Measurements from ENCODE around the gene NOL4L. TPM values are rescaled to one million over a fixed set of nuclear protein-coding genes. Genes with fewer than 3 reads are reported as not detected.

NOL4L gene
- total and polyA plus RNA-seq, 9 donors = 3.3 to 17.1 (median 10.6) TPM

DNA sequence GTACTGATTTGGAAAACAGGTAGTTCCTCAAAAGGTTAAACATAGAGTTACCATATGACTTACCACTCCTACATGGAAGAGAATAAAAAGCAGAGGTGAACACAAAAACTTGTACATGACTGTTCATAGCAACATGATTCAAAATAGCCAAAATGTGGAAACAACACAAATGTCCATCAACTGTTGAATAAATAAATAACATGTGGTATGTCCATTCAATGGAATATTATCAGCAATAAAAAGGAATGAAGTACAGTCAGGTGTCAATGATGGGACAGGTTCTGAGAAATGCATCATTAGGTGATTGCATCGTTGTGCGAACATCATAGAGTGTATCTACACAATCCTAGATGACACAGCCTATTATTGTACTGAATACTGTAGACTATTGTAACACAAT lies 35.3 kb downstream of the NOL4L start:
- intact Hi-C loops (cut with DNase I) = no loop called here
- H3K4me3 ChIP-seq = no peak overlapping the region
- no peaks in the 10 kb centered on the region for H3K4me1 ChIP-seq (ENCODE audit: insufficient read depth)
- no peaks in the 10 kb centered on the region for H3K36me3 ChIP-seq
- H3K27ac ChIP-seq = no peak overlapping the region
- H3K27me3 ChIP-seq = no peaks in the 10 kb centered on the region
- no peak for DNase-seq
- no peaks in the 10 kb centered on the region for H3K9me3 ChIP-seq
- TF ChIP-seq EP300 (IDR thresholded peaks at IDR 0.05) = no peak
- TF ChIP-seq, protein P1, sequence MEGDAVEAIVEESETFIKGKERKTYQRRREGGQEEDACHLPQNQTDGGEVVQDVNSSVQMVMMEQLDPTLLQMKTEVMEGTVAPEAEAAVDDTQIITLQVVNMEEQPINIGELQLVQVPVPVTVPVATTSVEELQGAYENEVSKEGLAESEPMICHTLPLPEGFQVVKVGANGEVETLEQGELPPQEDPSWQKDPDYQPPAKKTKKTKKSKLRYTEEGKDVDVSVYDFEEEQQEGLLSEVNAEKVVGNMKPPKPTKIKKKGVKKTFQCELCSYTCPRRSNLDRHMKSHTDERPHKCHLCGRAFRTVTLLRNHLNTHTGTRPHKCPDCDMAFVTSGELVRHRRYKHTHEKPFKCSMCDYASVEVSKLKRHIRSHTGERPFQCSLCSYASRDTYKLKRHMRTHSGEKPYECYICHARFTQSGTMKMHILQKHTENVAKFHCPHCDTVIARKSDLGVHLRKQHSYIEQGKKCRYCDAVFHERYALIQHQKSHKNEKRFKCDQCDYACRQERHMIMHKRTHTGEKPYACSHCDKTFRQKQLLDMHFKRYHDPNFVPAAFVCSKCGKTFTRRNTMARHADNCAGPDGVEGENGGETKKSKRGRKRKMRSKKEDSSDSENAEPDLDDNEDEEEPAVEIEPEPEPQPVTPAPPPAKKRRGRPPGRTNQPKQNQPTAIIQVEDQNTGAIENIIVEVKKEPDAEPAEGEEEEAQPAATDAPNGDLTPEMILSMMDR (IDR thresholded peaks at IDR 0.05) = no peak
- TF ChIP-seq POLR2A (IDR thresholded peaks at IDR 0.05) = no peak
- WGBS, 3 donors = 95 to 99% (median 97%) methylated on average over 2 of the region's 2 CpGs

DNA sequence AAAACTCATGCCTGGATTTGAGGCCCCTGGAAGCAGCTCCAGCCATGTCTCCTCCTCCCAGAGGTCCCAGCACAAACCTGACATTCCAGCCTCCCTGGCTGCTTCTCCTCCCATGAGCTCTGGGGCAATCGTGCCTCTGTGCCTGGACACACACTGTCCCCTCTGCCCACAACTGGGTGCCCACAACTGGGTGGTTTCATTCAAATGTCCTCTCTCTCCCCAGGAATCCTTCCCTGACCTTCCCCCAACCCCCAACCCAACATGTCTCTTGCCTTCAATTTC lies 37.4 kb downstream of the NOL4L start:
- TF ChIP-seq, protein P1 (IDR thresholded peaks at IDR 0.05) = no peak
- no peak for TF ChIP-seq EP300 (IDR thresholded peaks at IDR 0.05)
- TF ChIP-seq POLR2A (IDR thresholded peaks at IDR 0.05) = no peak
- Histone ChIP-seq H3K9me3 (no peaks in the 10 kb centered on the region), H3K4me3 (no peak overlapping the region), H3K27me3 (no peaks in the 10 kb centered on the region), H3K36me3 (no peaks in the 10 kb centered on the region), H3K27ac (no peak overlapping the region), H3K4me1 (ENCODE audit: insufficient read depth) (no peaks in the 10 kb centered on the region)
- intact Hi-C loops (cut with DNase I) = no loop called here
- DNase-seq = no peak
- WGBS, 3 donors = 73 to 89% (median 80%) methylated on average over 1 of the region's 1 CpG

DNA sequence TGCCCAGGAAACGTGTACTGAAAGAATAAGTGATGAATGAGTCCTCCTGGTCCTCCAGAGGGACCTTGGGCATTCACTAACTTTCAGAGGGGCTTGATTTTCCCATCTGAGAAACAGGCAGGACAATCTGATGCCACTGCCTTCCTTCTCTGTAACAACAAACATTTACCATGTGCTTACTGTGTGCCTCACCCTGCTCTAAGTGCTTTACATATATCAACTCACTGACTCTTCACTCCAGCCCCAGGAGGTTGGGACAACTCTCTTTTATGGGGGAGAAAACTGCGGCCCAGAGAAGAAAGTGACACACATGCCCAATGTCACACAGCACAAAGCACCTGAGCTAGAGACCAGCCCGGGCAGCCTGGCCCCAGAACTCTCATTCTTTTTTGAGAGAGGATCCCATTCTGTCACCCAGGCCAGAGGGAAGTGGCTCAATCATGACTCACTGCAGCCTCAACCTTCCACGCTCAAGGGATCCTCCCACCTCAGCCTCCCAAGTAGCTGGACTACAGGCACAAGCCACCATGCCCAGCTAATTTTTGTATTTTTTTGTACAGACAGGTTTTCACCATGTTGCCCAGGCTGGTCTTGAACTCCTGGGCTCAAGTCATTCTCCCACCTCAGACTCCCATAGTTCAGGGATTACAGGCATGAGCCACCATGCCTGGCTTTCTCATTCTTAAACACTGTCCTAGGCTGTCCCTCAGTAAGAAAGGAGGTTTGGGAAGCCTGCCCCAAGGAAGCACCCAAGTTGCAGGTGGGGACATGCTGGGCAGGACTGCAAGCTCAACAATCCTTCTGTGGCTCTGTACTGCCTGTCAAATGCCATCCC lies 38.0 kb downstream of the NOL4L start:
- intact Hi-C loops (cut with DNase I) = no loop called here
- WGBS, 3 donors = 84 to 94% (median 86%) methylated on average over 4 of the region's 4 CpGs

DNA sequence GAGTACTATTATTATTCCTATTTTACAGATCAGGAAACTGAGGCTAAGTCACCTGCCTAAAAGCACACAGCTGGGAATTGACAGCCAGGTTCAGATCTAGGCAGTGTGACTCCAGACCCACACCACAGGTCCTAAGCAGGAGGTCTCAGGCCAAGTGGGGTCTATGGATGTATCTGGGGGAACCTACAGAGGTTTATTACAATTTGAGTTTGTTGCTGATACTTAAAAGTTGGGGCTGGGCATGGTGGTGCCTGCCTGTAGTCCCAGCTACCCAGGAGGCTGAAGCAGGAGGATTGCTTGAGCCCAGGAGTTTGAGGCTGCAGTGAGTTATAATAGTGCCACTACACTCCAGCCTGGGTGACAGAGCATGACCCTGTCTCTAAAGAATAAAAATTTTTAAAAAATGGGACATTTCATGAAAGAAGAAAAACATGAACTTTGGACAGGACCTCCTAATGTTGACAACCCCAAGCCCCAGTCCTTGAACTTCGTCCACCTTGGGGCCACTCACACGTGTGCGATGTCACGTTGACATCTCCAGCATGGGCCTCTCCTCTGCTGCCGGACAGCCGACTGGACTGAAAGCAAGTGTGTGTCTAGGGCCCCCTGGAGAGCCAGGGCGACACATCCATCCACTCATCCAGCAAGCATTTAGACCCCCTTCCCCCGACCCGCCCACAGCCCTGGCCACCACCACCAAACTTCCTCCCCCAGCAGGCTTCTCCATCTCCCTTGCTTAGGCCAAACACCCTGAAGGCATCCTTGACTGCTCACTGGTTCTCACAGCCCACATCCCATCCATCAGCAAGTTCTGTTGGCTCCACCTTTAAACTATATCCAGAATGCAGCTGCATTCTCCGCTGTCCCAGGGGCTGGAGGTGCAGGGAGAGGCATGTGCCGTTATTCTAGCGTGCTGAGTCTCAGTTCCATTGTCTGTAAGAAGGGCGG lies 40.0 kb downstream of the NOL4L start:
- no peak for DNase-seq
- H3K4me3 ChIP-seq = no peak overlapping the region
- H3K36me3 ChIP-seq = no peaks in the 10 kb centered on the region
- TF ChIP-seq POLR2A (IDR thresholded peaks at IDR 0.05) = no peak
- TF ChIP-seq EP300 (IDR thresholded peaks at IDR 0.05) = no peak
- TF ChIP-seq, protein P1 (IDR thresholded peaks at IDR 0.05) = no peak
- no peaks in the 10 kb centered on the region for H3K9me3 ChIP-seq
- no peaks in the 10 kb centered on the region for H3K27me3 ChIP-seq
- intact Hi-C loops (cut with DNase I) = no loop called here
- 83 to 87% (median 83%) methylated on average over 13 of the region's 13 CpGs for WGBS, 3 donors
- H3K27ac ChIP-seq = no peak overlapping the region
- no peaks in the 10 kb centered on the region for H3K4me1 ChIP-seq (ENCODE audit: insufficient read depth)

More for the DNA sequence above, 38.0 kb downstream of the NOL4L start:
- no peak for DNase-seq
- no peaks in the 10 kb centered on the region for H3K27me3 ChIP-seq
- H3K27ac ChIP-seq = no peak overlapping the region
- H3K9me3 ChIP-seq = no peaks in the 10 kb centered on the region
- no peaks in the 10 kb centered on the region for H3K36me3 ChIP-seq
- H3K4me1 ChIP-seq (ENCODE audit: insufficient read depth) = no peaks in the 10 kb centered on the region
- TF ChIP-seq POLR2A (IDR thresholded peaks at IDR 0.05) (no peak), EP300 (IDR thresholded peaks at IDR 0.05) (no peak)
- TF ChIP-seq, protein P1 (IDR thresholded peaks at IDR 0.05) = no peak
- H3K4me3 ChIP-seq = no peak overlapping the region
